ENCODE measurements around the gene REC114. TPM values are rescaled to one million over a fixed set of nuclear protein-coding genes. Genes with fewer than 3 reads are reported as not detected.
"Not testable (repeated sequence)": the region's sequence is repeated elsewhere in the genome, so short reads cannot be mapped to it uniquely, and the experiment has no call there.

The REC114 gene
- total RNA-seq, 1 donor from 2014 or later = not detected

GRCh38 chr15:73398861-73399260 is 44.1 kb upstream of the REC114 start:
- H3K4me3 Mint-ChIP-seq (ENCODE audit: low read depth) = no peak overlapping the region
- H3K27me3 Mint-ChIP-seq = no peaks in the 10 kb centered on the region

GRCh38 chr15:73400222-73400621 is 42.7 kb upstream of the REC114 start:
- H3K27me3 Mint-ChIP-seq; H3K9me3 Mint-ChIP-seq (ENCODE audit: low read depth); DNase-seq (ENCODE audit: low spot score, unreplicated experiment); H3K27ac Mint-ChIP-seq; H3K4me3 Mint-ChIP-seq (ENCODE audit: low read depth); H3K36me3 Mint-ChIP-seq (ENCODE audit: insufficient read depth); H3K4me1 Mint-ChIP-seq (ENCODE audit: low read depth): not testable (repeated sequence)

More at GRCh38 chr15:73398861-73399260, 44.1 kb upstream of the REC114 start:
- H3K9me3 Mint-ChIP-seq (ENCODE audit: low read depth) = no peaks in the 10 kb centered on the region
- no peaks in the 10 kb centered on the region for H3K4me1 Mint-ChIP-seq (ENCODE audit: low read depth)
- no peaks in the 10 kb centered on the region for H3K36me3 Mint-ChIP-seq (ENCODE audit: insufficient read depth)
- TF ChIP-seq CTCF (IDR thresholded peaks at IDR 0.05; ENCODE audit: unreplicated experiment) = no peak
- H3K27ac Mint-ChIP-seq = no peak overlapping the region
- no peak for DNase-seq (ENCODE audit: low spot score, unreplicated experiment)

- Mint-ChIP-seq H3K27ac (no peak overlapping the region), H3K4me3 (ENCODE audit: low read depth) (no peak overlapping the region), H3K9me3 (ENCODE audit: low read depth) (no peaks in the 10 kb centered on the region), H3K4me1 (ENCODE audit: low read depth) (no peaks in the 10 kb centered on the region), H3K36me3 (ENCODE audit: insufficient read depth) (no peaks in the 10 kb centered on the region), H3K27me3 (no peaks in the 10 kb centered on the region)
- no peak for DNase-seq (ENCODE audit: low spot score, unreplicated experiment)
- no peak for TF ChIP-seq CTCF (IDR thresholded peaks at IDR 0.05; ENCODE audit: unreplicated experiment)
Measured at GRCh38 chr15:73403171-73403570, 39.8 kb upstream of the REC114 start.

GRCh38 chr15:73414876-73415275 is 28.1 kb upstream of the REC114 start:
- H3K27ac Mint-ChIP-seq = no peak overlapping the region
- H3K36me3 Mint-ChIP-seq (ENCODE audit: insufficient read depth) = no peaks in the 10 kb centered on the region
- no peaks in the 10 kb centered on the region for H3K4me1 Mint-ChIP-seq (ENCODE audit: low read depth)
- H3K27me3 Mint-ChIP-seq = peaks cover 6% of the 10 kb centered on the region
- peaks cover 4% of the 10 kb centered on the region for H3K9me3 Mint-ChIP-seq (ENCODE audit: low read depth)
- no peak overlapping the region for H3K4me3 Mint-ChIP-seq (ENCODE audit: low read depth)
- no peak for TF ChIP-seq CTCF (IDR thresholded peaks at IDR 0.05; ENCODE audit: unreplicated experiment)
- no peak for DNase-seq (ENCODE audit: low spot score, unreplicated experiment)

GRCh38 chr15:73424506-73424905 is 18.5 kb upstream of the REC114 start:
- Mint-ChIP-seq H3K36me3 (ENCODE audit: insufficient read depth) (no peaks in the 10 kb centered on the region), H3K27me3 (peaks cover 3% of the 10 kb centered on the region), H3K27ac (no peak overlapping the region), H3K4me1 (ENCODE audit: low read depth) (no peaks in the 10 kb centered on the region), H3K9me3 (ENCODE audit: low read depth) (no peaks in the 10 kb centered on the region), H3K4me3 (ENCODE audit: low read depth) (no peak overlapping the region)
- DNase-seq (ENCODE audit: low spot score, unreplicated experiment) = no peak
- no peak for TF ChIP-seq CTCF (IDR thresholded peaks at IDR 0.05; ENCODE audit: unreplicated experiment)

- Mint-ChIP-seq H3K4me3 (ENCODE audit: low read depth) (no peak overlapping the region), H3K9me3 (ENCODE audit: low read depth) (no peaks in the 10 kb centered on the region), H3K4me1 (ENCODE audit: low read depth) (no peaks in the 10 kb centered on the region), H3K27ac (no peak overlapping the region), H3K27me3 (peaks cover 10% of the 10 kb centered on the region), H3K36me3 (ENCODE audit: insufficient read depth) (no peaks in the 10 kb centered on the region)
- DNase-seq (ENCODE audit: low spot score, unreplicated experiment) = no peak
- TF ChIP-seq CTCF (IDR thresholded peaks at IDR 0.05; ENCODE audit: unreplicated experiment) = no peak
Measured at GRCh38 chr15:73425510-73425909, 17.5 kb upstream of the REC114 start.
